Measurements from ENCODE around the gene PHF12. TPM values are rescaled to one million over a fixed set of nuclear protein-coding genes. Genes with fewer than 3 reads are reported as not detected.
A peak's percentile ranks its signal among the peaks of the same experiment; 100 is the strongest.

Gene PHF12
- total RNA-seq, 1 donor from 2014 or later, result 30.6 TPM

- FAIRE-seq (no peak), DNase-seq (ENCODE audit: low spot score in 2 of 2) (no peak)
These were observed 26.5 kb upstream of the PHF12 start for GRCh38 chr17:28977659-28978355.

- no peak for FAIRE-seq
- no peak for DNase-seq (ENCODE audit: low spot score in 2 of 2)
These were observed 24.3 kb upstream of the PHF12 start for GRCh38 chr17:28975646-28976045.

GRCh38 chr17:28975031-28975430, 23.7 kb upstream of the PHF12 start:
- no peak for FAIRE-seq
- DNase-seq (ENCODE audit: low spot score in 2 of 2), result no peak

GRCh38 chr17:28974451-28974850, 23.1 kb upstream of the PHF12 start:
- DNase-seq (ENCODE audit: low spot score in 2 of 2), result no peak
- FAIRE-seq, result no peak

DNA sequence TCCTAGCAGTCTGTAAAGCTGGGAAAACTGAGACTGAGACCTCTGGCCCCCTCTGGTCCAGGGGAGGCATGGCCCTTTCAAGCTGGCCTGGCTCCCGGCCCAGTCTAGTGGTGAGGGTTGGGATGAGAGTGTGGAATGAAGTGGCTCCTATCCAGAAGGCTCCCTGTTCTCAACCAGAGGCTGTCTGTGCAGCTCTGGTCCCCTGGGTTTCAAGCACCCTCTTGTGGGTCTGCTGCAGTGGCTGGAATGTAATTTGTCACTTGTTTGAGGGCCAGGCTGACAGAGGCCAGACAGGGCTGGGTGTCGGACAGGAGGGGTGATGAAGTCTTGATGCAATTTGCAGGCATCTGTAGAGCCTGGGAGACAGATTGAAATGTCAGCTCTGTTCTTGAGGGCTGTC, 22.1 kb upstream of the PHF12 start:
- DNase-seq (ENCODE audit: low spot score in 2 of 2), result no peak
- FAIRE-seq, result no peak

DNA sequence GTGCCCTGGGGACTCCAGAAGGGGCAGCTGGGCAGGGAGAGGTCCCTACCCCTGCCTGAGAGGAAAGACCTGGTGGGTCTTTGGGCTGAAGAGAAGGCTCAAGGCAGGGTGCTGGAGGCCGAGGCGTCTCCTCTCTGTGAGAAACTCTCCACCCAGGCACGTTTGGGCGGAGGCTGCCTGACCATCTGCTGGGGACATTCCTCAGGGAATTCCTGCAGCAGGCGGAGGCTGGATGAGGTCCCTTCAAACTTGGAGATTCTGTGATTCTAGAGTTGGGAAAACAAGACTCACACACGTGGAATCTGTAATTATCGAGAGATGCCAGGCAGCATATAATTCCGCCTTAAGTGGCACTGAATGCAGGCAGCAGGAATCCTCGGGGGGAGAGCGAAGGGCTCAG, 21.1 kb upstream of the PHF12 start:
- DNase-seq (ENCODE audit: low spot score in 2 of 2), result no peak

GRCh38 chr17:28970879-28971278, 19.6 kb upstream of the PHF12 start:
- peak in 1 of 2 donors; percentile 62 for DNase-seq (ENCODE audit: low spot score in 2 of 2)
- no peak for FAIRE-seq

More for the DNA sequence above, 21.1 kb upstream of the PHF12 start:
- FAIRE-seq, result no peak

- FAIRE-seq (no peak), DNase-seq (ENCODE audit: low spot score in 2 of 2) (no peak)
These were observed 18.5 kb upstream of the PHF12 start for GRCh38 chr17:28969706-28970393.

DNA sequence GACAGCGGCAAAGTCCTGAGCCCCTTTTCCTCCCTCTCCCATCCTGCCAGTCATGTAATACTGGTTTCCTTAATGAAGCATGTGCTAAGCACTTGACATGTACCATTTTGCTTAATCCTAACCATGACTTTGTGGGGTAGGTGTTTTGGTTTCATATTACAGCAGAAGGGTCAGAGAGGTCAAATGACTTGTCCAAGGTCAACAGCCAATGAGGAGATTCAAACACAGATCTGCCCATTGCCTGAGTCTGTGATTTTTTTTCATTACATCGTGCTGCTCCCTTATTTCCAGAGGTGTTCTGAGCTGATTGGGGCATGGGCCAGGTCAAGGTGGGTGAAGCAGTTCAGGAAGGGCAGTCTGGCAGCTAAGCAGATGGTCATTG, 17.6 kb upstream of the PHF12 start:
- DNase-seq (ENCODE audit: low spot score in 2 of 2), result no peak
- FAIRE-seq, result no peak

GRCh38 chr17:28968231-28968913, 17.1 kb upstream of the PHF12 start:
- DNase-seq (ENCODE audit: low spot score in 2 of 2) (no peak), FAIRE-seq (no peak)

DNA sequence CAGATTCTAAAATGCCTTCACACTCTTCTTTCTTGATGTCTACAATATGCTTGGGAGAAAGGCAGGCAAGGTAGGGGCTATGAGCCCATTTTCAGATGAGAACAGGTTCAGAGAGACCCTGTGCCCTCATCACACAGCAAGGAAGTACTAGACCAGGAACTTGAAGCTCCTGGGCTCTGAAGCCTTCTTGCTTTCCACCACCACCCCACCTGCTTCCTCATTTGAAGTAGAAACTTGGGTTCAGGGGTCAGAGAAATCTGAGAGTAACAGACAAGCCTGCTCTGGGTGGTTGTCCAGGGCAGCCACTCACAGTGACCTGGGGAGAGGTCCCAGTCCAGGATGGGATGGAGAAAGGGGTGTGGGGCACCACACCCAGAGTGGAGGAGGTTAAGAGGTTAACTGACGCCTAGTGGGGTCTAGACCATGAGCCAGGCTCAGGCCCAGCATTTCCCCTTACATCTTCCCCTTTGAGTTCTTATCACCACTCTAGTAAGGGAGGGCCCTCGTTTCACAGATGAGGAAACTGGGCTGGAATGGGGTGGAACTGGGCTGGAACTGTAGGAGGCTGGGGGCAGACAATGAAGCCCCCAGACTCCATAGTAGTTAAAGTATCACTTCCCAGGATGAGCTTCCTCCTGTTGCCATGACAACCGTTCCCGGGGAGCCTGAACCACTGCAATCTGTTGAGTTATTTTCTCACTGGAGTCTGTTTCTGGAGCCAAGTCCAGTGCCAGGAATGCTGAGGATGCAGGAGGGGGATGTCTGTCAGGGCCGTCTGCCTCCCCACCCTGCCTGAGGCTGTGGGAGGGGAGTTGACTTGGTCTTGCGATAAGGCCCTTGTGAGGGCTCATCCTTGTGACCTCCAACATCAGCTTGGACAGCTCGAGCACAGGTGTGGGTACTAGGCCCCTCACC, 16.2 kb upstream of the PHF12 start:
- no peak for DNase-seq (ENCODE audit: low spot score in 2 of 2)
- FAIRE-seq, result no peak

DNA sequence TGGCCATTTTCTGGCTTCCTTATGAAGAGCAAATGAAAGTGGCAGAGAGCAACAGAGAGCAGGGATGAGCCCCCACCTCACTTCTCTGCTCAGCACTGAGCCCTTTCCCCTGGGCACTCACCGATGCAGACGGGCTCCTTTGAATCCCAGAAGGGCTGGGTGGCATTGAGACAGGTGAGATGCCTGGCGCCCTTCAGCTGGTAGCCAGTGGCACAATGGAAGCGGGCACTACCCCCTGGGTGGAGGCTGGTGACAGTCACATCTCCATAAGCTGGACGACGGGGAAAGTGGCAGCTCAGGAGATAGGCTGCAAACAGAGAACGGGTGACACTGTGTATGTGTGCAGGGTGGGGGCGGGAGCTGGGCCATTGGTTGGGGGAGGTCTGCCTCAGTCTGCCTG, 12.5 kb upstream of the PHF12 start:
- FAIRE-seq (no peak), DNase-seq (ENCODE audit: low spot score in 2 of 2) (no peak)

GRCh38 chr17:28963055-28963611, 11.8 kb upstream of the PHF12 start:
- DNase-seq (ENCODE audit: low spot score in 2 of 2) (no peak), FAIRE-seq (no peak)

DNA sequence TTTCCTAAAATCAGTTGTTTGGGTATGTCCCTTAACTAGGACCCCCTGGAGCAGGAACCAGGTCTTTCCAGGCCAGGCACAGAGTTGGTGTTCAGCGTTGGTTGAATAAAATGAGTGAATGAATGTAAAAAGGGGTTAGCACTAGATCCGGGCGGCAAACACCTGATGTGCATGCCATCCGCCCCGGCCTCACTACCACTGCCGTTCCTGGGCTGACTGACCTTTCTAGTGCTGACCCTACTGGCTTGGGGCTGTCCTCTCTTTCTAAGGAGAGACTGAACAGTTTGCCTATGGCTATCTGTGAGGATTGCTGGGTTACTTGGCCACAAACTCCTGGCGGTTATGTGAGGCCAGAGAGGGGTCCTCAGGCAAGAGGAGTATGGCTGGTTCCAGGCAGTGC, 10.1 kb upstream of the PHF12 start:
- FAIRE-seq (no peak), DNase-seq (ENCODE audit: low spot score in 2 of 2) (no peak)

- FAIRE-seq, result no peak
- no peak for DNase-seq (ENCODE audit: low spot score in 2 of 2)
These were observed 9.1 kb upstream of the PHF12 start for GRCh38 chr17:28960256-28961061.

GRCh38 chr17:28959471-28959871, 8.2 kb upstream of the PHF12 start:
- FAIRE-seq (no peak), DNase-seq (ENCODE audit: low spot score in 2 of 2) (no peak)

DNA sequence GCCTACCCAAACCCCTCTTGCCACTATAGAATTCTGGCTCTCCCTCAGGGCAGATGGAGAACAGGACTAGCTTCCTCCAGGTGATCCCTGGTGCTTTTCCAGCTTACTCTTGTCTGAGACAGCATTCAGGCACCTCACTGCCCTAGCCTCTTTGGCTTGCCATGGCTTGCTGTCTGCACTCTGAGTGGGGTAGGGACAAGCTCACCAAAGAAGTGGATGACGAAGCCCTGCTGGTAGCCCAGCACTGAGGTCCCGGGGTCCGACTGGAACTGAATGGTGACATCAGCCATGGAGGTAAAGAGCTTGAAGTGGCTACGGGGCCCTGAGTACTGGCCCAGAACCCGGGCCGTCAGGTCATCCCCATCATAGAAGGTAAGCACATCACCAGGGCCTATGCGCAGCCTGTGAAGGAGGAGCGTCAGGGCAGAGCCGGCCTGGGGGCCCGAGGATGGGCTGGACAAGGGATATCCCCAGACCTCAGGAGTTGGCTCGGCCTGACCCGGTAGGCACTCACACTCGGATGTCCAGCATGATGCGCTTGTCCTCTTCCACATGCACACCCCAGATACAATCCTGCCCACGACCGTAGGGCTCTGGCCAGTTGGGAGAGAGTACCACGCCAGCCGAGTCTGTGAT, 7.6 kb upstream of the PHF12 start:
- no peak for FAIRE-seq
- DNase-seq (ENCODE audit: low spot score in 2 of 2), result no peak

- FAIRE-seq (no peak), DNase-seq (ENCODE audit: low spot score in 2 of 2) (no peak)
These were observed 6.7 kb upstream of the PHF12 start for GRCh38 chr17:28957992-28958355.

All from frontal cortex (tissue), 4 donors.